ENCODE results near the gene EOLA1.
"Not testable (repeated sequence)": the region's sequence is repeated elsewhere in the genome, so short reads cannot be mapped to it uniquely, and the experiment has no call there.

Gene EOLA1

GRCh38 chrX:149541521-149542047, 772 bp downstream of the EOLA1 start:
- H3K4me3 Mint-ChIP-seq = peak overlapping the region; percentile 88
- CTCF ChIA-PET = interaction anchor here (0.9 to 2.3 kb wide), 2 partner anchors 14 to 29 kb away, joined by 3 to 10 read pairs; no protein-coding TSS in a partner anchor

DNA sequence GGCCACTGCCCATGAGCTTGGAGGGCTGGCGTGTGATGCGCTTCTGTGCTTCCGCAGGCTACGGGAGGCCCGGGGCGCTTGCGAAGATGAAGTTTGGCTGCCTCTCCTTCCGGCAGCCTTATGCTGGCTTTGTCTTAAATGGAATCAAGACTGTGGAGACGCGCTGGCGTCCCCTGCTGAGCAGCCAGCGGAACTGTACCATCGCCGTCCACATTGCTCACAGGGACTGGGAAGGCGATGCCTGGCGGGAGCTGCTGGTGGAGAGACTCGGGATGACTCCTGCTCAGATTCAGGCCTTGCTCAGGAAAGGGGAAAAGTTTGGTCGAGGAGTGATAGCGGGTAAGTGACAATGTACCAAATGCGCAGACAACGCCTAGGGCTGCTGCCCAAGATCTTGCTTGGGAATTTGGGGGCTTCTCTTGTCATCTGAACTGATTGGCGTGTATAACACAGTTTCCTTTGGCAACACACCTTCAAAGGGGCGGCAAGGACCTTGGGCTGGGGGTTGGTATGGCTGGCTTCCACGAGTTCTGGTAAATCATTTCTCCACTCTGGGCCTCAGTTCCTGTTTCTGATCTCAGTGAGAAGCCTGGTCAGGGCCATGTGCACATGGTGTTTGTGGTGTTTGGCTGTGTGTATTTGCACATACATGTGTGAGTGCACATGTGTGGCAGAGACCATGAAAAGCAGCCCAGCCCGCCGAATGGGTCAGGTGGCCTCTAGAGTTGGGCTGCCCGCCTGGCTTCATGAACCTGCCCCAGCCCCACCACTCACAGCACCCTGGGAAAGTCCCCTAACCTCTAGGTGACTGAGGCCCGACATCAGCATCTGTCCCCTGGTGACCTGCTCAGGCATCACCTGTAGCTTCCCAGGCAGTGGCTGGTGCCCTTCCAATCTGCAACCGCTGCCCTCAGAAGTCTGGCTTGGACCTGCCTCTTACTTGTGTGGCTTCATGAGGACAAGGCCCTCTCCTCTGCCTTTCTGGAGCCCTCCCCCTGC, 5.0 kb downstream of the EOLA1 start:
- not testable (repeated sequence) for H3K36me3 Mint-ChIP-seq
- CTCF ChIA-PET = interaction anchor here (1.1 kb wide), 1 partner anchor 34 kb away, joined by 3 read pairs; no protein-coding TSS in a partner anchor

More at GRCh38 chrX:149541521-149542047, 772 bp downstream of the EOLA1 start:
- Mint-ChIP-seq H3K27me3 (no peaks in the 10 kb centered on the region), H3K4me1 (peaks cover 12% of the 10 kb centered on the region), H3K36me3 (peaks cover 2% of the 10 kb centered on the region), H3K27ac (peak overlapping the region; percentile 98), H3K9me3 (no peaks in the 10 kb centered on the region)
- DNase-seq = no peak

DNA sequence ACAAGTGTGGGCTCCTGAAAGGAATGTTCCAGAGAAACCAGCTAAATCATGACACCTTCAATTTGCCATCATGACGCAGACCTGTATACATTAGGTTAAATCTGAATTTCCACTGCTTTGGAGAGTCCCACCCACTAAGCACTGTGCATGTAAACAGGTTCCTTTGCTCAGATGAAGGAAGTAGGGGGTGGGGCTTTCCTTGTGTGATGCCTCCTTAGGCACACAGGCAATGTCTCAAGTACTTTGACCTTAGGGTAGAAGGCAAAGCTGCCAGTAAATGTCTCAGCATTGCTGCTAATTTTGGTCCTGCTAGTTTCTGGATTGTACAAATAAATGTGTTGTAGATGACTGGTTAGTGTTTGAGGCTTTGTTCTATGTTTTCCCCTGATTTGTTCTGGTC, 6.2 kb downstream of the EOLA1 start:
- H3K36me3 Mint-ChIP-seq, CTCF ChIA-PET, H3K4me3 Mint-ChIP-seq, H3K4me1 Mint-ChIP-seq, DNase-seq, H3K27ac Mint-ChIP-seq, H3K27me3 Mint-ChIP-seq, H3K9me3 Mint-ChIP-seq: not testable (repeated sequence)

More for the DNA sequence above, 5.0 kb downstream of the EOLA1 start:
- H3K27me3 Mint-ChIP-seq, H3K9me3 Mint-ChIP-seq, H3K4me1 Mint-ChIP-seq, DNase-seq, H3K27ac Mint-ChIP-seq, H3K4me3 Mint-ChIP-seq: not testable (repeated sequence)

DNA sequence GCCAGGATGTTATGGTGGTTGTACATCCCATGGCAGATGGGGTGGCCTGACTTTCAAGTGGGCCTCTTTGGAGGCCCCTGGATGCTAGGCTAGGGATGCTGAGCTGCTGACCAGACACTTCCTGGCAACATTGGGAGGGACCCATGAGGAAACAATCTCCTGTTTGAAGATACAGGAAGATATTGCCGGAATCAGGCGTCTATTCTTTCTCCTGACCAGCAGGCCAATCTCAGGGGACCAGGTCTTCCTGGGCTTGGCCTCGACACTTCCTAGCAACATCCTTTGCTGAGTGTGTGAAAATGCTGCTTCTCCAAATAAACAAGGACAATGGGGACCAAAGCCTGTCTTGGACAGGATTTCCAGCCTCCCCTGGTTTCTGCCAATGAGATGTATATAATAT, 7.0 kb downstream of the EOLA1 start:
- H3K4me3 Mint-ChIP-seq, H3K27me3 Mint-ChIP-seq, CTCF ChIA-PET, H3K36me3 Mint-ChIP-seq, DNase-seq, H3K9me3 Mint-ChIP-seq, H3K4me1 Mint-ChIP-seq, H3K27ac Mint-ChIP-seq: not testable (repeated sequence)

GRCh38 chrX:149549701-149550100, 8.9 kb downstream of the EOLA1 start, which contains the start of gene HSFX3:
Gene HSFX3 (minus strand): TSS chrX:149549924. CDS start chrX:149549852, 72 bp downstream.
- H3K36me3 Mint-ChIP-seq, H3K27me3 Mint-ChIP-seq, DNase-seq, H3K9me3 Mint-ChIP-seq, CTCF ChIA-PET, H3K4me1 Mint-ChIP-seq, H3K4me3 Mint-ChIP-seq: not testable (repeated sequence)
- peak within 1 kb of the TSS; percentile 28 for H3K27ac Mint-ChIP-seq

DNA sequence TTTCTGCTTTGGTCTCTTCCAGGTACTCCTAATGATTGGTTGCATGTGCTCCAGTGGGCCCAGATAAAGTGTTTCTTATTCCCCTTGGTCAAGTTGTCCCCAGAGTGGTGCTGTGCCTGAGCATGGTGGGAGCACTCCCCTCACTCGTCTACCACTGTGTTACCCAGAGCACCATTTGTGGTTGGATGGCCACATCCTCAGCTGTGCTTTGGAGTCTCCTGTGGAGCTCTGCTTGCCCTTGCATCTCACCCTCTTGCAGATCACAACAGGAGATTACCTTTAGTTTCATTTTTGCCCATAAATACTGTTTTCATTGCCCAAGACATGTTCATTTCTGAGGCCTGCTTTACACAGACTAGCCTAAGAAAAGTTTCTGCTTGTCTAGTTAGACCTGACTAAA, 9.6 kb downstream of the EOLA1 start:
- H3K9me3 Mint-ChIP-seq, CTCF ChIA-PET, H3K36me3 Mint-ChIP-seq, H3K27me3 Mint-ChIP-seq, H3K4me1 Mint-ChIP-seq, H3K4me3 Mint-ChIP-seq: not testable (repeated sequence)
- peak; percentile 32 for DNase-seq
- peak overlapping the region; percentile 28 for H3K27ac Mint-ChIP-seq

DNA sequence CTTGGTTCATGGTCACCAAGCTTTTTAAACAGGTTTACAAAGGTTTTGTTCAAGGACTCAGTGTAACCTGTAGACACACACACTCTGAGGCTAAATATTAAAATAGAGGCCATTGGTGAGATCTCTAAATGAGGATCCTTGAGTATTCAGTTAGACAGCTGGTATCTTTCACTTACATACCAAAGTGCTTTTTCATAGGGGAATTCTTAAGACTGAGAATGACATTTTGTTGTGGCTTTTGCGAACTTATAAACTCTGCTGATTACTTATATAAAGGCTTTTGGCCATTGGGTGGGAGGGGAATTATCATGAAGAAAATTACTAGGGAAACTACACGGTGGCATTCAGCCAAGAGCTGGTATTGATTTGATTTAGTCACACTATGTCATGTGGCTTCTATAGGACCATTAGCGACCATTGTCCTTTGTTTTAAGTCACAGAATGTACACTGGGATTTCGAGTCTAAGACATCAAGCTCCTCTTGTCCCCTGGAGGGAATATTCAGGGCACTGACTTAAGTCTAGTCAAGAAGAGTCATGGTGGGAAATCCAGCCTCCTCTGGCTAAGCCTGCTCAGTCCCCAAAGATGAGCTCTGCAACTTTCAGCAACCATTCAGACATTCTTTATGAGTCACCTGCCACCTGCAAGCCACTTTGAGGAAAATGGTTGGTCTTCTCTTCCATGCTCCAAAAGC, 10.6 kb downstream of the EOLA1 start:
- H3K4me1 Mint-ChIP-seq, H3K27ac Mint-ChIP-seq, H3K4me3 Mint-ChIP-seq, H3K9me3 Mint-ChIP-seq, CTCF ChIA-PET, DNase-seq, H3K36me3 Mint-ChIP-seq, H3K27me3 Mint-ChIP-seq: not testable (repeated sequence)

GRCh38 chrX:149551939-149552248, 11.1 kb downstream of the EOLA1 start:
- DNase-seq, H3K4me1 Mint-ChIP-seq, H3K36me3 Mint-ChIP-seq, H3K27me3 Mint-ChIP-seq, CTCF ChIA-PET, H3K9me3 Mint-ChIP-seq, H3K4me3 Mint-ChIP-seq, H3K27ac Mint-ChIP-seq: not testable (repeated sequence)

- H3K4me3 Mint-ChIP-seq, H3K4me1 Mint-ChIP-seq, H3K36me3 Mint-ChIP-seq, H3K27ac Mint-ChIP-seq, H3K27me3 Mint-ChIP-seq, H3K9me3 Mint-ChIP-seq, CTCF ChIA-PET, DNase-seq: not testable (repeated sequence)
Observed at GRCh38 chrX:149555251-149555650, 14.4 kb downstream of the EOLA1 start.

GRCh38 chrX:149563359-149563758, 22.5 kb downstream of the EOLA1 start:
- no peaks in the 10 kb centered on the region for H3K9me3 Mint-ChIP-seq
- H3K27ac Mint-ChIP-seq = no peak overlapping the region
- H3K36me3 Mint-ChIP-seq = no peaks in the 10 kb centered on the region
- no peak overlapping the region for H3K4me3 Mint-ChIP-seq
- H3K4me1 Mint-ChIP-seq = no peaks in the 10 kb centered on the region
- peaks cover 4% of the 10 kb centered on the region for H3K27me3 Mint-ChIP-seq
- DNase-seq = no peak
- CTCF ChIA-PET = no interaction called here

DNA sequence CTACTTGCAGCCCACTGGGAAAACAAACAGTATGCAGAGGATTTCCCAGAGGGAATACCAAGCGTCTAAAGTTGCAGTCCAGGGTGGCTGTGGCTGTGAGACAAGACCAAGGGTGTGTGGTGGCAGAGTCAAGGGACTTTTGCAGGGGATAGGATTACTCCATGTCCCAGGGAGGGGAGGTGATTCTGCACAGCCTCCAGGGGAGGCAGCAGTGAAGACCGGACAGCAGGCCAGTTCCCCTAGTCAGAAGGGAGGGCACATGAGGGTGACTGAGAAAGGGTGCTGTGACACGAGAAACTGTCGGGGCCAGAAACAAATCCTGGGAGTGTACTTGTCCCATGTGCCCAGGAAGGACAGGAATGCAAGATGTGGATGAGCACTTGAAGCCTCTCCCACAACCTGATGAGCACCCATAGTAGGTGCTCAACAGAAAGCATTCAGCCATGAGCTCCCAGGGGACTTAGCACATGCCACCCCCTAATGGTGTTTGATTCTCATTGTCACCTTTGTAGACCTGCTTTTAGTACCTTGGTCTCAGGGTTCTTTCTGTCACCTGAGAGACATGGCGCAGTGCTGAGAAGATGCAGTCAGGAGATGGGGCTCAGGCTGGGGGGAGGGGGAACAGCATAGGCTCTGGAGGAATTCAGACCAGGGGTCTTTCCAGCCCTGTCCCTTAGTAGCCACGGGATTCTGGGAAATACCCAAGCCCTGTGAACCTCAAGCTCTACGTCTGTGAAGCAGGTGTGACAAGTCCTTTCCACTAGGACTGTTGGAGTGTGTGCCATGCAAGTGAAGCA, 27.0 kb downstream of the EOLA1 start:
- Mint-ChIP-seq H3K9me3 (no peaks in the 10 kb centered on the region), H3K4me3 (no peak overlapping the region), H3K27me3 (peaks cover 4% of the 10 kb centered on the region), H3K27ac (no peak overlapping the region), H3K4me1 (peaks cover 1% of the 10 kb centered on the region), H3K36me3 (no peaks in the 10 kb centered on the region)
- DNase-seq = no peak
- CTCF ChIA-PET = no interaction called here

DNA sequence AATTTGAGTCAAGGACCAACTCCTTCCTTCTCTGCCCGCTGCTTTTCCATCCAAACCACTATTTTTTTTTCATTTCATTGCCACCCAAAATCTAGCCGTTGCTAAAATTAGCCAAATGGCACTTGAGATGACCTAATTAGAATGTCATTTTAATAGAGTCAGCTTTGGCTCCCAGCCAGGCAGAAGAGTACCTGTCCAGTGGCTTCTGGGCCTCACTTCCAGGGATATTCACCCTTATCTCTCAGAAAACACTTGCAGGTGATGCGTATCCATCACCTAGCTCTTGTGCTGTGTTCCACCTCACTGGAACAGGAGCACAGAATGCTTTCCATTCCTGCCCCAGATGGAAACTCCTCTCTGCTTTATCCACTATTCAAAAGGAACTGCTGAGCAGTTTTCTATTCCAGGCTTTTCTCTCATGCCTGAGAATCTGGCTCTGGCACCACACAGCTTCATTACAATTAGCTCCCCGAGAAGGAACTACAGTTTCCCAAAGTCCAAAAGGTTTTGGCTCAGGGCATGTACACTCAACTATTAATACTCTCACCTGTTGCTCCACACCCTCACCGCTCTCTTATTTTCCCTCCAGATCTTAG, 28.0 kb downstream of the EOLA1 start:
- Mint-ChIP-seq H3K27me3 (peaks cover 4% of the 10 kb centered on the region), H3K9me3 (no peaks in the 10 kb centered on the region), H3K4me3 (no peak overlapping the region), H3K27ac (no peak overlapping the region), H3K4me1 (peaks cover 4% of the 10 kb centered on the region), H3K36me3 (no peaks in the 10 kb centered on the region)
- DNase-seq = no peak
- CTCF ChIA-PET = interaction anchor here (1.0 kb wide), 1 partner anchor 56 kb away, joined by 4 read pairs; no protein-coding TSS in a partner anchor

DNA sequence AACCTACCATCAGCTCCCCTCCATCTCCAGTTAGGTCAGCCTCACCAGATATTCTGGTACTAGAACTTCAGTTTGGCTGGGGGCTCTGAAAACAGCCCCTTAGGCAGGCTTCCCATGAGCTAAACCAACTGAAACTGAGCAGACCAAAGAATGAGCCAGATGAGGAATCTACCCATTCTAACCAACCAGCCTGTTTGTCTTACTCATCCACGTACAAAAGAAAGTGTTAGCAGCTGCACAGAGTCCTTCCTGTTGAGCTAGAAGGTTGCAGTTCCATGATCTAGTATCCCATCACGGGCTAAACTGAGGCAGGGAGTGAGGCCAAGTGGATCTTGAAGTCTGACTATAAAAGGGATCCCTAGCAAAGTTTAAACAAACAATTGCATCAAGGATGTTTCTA, 29.0 kb downstream of the EOLA1 start:
- Mint-ChIP-seq H3K36me3 (no peaks in the 10 kb centered on the region), H3K4me3 (no peak overlapping the region), H3K27ac (no peak overlapping the region), H3K4me1 (peaks cover 4% of the 10 kb centered on the region), H3K27me3 (peaks cover 4% of the 10 kb centered on the region), H3K9me3 (no peaks in the 10 kb centered on the region)
- DNase-seq = no peak
- CTCF ChIA-PET = interaction anchor here (1.0 kb wide), 1 partner anchor 57 kb away, joined by 4 read pairs; no protein-coding TSS in a partner anchor

DNA sequence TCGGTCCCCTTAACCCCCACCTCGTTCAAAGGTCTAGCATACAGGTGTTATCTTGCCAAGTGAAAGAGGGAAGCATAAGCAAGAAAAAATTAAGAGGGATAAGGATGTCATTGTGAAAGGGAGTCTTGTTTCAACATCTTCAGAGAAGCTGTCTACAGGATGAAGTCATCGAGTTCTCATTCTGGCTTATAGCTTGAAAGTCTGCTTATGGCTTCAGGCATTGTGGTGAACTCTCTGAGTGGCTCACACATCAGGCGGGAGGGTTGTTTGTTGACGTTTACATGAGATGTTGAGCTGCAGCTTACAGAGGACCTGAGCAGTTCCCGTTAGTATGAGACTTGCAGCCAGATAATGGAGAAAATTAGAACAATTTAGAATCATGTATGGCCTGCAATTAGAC, 29.9 kb downstream of the EOLA1 start:
- no peak overlapping the region for H3K4me3 Mint-ChIP-seq
- H3K36me3 Mint-ChIP-seq = no peaks in the 10 kb centered on the region
- peaks cover 4% of the 10 kb centered on the region for H3K4me1 Mint-ChIP-seq
- H3K27ac Mint-ChIP-seq = no peak overlapping the region
- DNase-seq = no peak
- peaks cover 4% of the 10 kb centered on the region for H3K27me3 Mint-ChIP-seq
- H3K9me3 Mint-ChIP-seq = no peaks in the 10 kb centered on the region
- CTCF ChIA-PET = interaction anchor here (0.9 kb wide), 1 partner anchor 58 kb away, joined by 3 read pairs; no protein-coding TSS in a partner anchor

All from activated naive CD4-positive, alpha-beta T cell treated with anti-CD3 and anti-CD28 coated beads, Interleukin-2, amount 10 ng/mL, durations not matched to agents 7 days and 5 days (primary cell).